Sigmoid colon (tissue), 7 donors: ENCODE measurements around the gene ADAMTS2. TPM values are rescaled to one million over a fixed set of nuclear protein-coding genes. Genes with fewer than 3 reads are reported as not detected.

Experiments
- DNase-seq: peaks from one replicate; pipeline ENCODE4 v3.0.0-alpha.2; 2019
- H3K27ac ChIP-seq, 4 donors: fragments of 200-600 bp; sonication (generic); one replicate each; pipeline ENCODE4 v1.5.1; 2016 to 2019; ENCODE audit warnings: mild to moderate bottlenecking in 1 of 4
- H3K27me3 ChIP-seq, 3 donors: fragments of 200-600 bp; sonication (generic); one replicate each; pipeline ENCODE4 v1.5.1; 2019; ENCODE audit warnings: mild to moderate bottlenecking in 1 of 3
- H3K36me3 ChIP-seq, 4 donors: fragments of 200-600 bp; sonication (generic); one replicate each; pipeline ENCODE4 v1.5.1; 2016 to 2019
- H3K4me1 ChIP-seq, 4 donors: fragments of 200-600 bp; sonication (generic); one replicate each; pipeline ENCODE4 v1.5.1; 2017 to 2019
- H3K4me3 ChIP-seq, 4 donors: fragments of 200-600 bp; sonication (generic); one replicate each; pipeline ENCODE4 v1.5.1; 2017 to 2019; ENCODE audit warnings: mild to moderate bottlenecking in 2 of 4, moderate library complexity in 1 of 4
- H3K9me3 ChIP-seq, 4 donors: fragments of 200-600 bp in 3 of 4; sonication (generic) in 3 of 4; one replicate each; pipeline versions ENCODE4 v1.5.1 to v1.6.1; 2013 to 2019
- EP300 ChIP-seq, 4 donors: sonication (generic); formaldehyde crosslinking; IDR thresholded peaks; one replicate each; pipeline ENCODE4 v1.6.1; 2017; ENCODE audit warnings: antibody characterized with exemption in 4 of 4
- POLR2A ChIP-seq, 2 donors: fragments of 450-650 bp; IDR thresholded peaks; one replicate each; pipeline ENCODE4 v1.6.1; 2016; ENCODE audit warnings: antibody characterized with exemption in 2 of 2, mild to moderate bottlenecking in 2 of 2, moderate library complexity in 2 of 2
- POLR2AphosphoS5 ChIP-seq, 4 donors: sonication (generic); formaldehyde crosslinking; IDR thresholded peaks; one replicate each; pipeline ENCODE4 v1.6.1; 2017; ENCODE audit warnings: antibody characterized with exemption in 4 of 4
- WGBS, 2 donors: extraction: QIAGEN DNeasy Blood & Tissue Kit; methylation state at CpG; one replicate each; pipeline ENCODE4 v1.1.7; 2013; 5-methylcytosine and 5-hydroxymethylcytosine counted together
- intact Hi-C: fragments of 100-400 bp; cut with DNase I; formaldehyde crosslinking; loops from one replicate; pipeline ENCODE4 v1.15.1; 2023
- polyA plus RNA-seq, 3 donors: library from polyadenylated mRNA; stranded (reverse); fragments of 200-250 nt; gene quantifications; one replicate each; pipeline ENCODE4 v1.2.3, GENCODE V29; 2013
- total RNA-seq, 4 donors: library from RNA; depleted of rRNA; stranded (reverse); fragments of >200 nt; gene quantifications; one replicate each; pipeline ENCODE4 v1.1.0, GENCODE V29; 2016
- TF ChIP-seq, protein P1 (sequence below), 4 experiments: fragments of 450-650 bp in 3 of 4; fragments of 200-600 bp in 1 of 4; IDR thresholded peaks; one replicate each; pipeline ENCODE4 v1.5.1; 2016 to 2019; ENCODE audit warnings: antibody characterized with exemption in 4 of 4, mild to moderate bottlenecking in 3 of 4, moderate library complexity in 2 of 4
- donor health status: healthy with polysubstance abuse.
- donor health status: Bipolar disorder and iron deficiency.
- donor health status: healthy.

ADAMTS2 gene
- total and polyA plus RNA-seq, 7 donors: 0.69 to 33.2 (median 9.2) TPM

DNA sequence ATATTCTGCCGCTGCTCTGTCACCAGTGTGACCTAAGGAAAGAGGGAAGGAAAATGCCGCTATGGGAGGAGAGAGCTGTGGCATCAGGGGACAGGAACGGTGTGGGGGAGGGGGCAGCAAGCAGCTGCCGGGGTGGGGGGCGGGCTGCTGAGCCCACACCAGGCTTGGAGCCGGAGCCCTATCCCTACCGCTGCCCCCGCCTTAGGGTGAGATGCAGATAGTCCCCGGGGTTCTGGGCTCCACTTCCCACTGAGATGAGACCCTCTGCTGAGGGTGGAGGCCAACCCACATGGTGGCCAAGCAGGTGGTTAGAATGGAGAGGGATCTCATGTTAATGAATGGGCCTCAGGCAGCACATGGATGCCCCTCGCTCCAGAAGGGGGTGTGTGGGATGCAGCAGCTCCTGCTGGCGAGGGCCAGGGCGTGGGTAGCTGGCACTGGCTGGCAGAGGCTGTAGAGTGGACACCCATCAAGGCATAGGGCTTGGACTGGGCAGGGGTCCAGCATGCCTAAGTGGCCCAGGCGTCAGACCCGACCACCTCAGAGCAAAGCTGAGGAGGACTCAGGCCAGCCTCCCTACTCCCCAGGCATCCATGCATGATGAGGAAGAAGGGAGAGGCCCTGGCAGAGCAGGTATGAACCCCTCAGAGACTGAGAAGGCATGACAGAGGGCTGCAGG, 153.6 kb downstream of the ADAMTS2 start:
- Histone ChIP-seq H3K27ac (no peak overlapping the region), H3K9me3 (no peaks in the 10 kb centered on the region), H3K4me1 (no peaks in the 10 kb centered on the region), H3K27me3 (no peaks in the 10 kb centered on the region), H3K4me3 (no peak overlapping the region), H3K36me3 (no peaks in the 10 kb centered on the region)
- TF ChIP-seq, protein P1, sequence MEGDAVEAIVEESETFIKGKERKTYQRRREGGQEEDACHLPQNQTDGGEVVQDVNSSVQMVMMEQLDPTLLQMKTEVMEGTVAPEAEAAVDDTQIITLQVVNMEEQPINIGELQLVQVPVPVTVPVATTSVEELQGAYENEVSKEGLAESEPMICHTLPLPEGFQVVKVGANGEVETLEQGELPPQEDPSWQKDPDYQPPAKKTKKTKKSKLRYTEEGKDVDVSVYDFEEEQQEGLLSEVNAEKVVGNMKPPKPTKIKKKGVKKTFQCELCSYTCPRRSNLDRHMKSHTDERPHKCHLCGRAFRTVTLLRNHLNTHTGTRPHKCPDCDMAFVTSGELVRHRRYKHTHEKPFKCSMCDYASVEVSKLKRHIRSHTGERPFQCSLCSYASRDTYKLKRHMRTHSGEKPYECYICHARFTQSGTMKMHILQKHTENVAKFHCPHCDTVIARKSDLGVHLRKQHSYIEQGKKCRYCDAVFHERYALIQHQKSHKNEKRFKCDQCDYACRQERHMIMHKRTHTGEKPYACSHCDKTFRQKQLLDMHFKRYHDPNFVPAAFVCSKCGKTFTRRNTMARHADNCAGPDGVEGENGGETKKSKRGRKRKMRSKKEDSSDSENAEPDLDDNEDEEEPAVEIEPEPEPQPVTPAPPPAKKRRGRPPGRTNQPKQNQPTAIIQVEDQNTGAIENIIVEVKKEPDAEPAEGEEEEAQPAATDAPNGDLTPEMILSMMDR (IDR thresholded peaks at IDR 0.05): no peak
- TF ChIP-seq EP300 (IDR thresholded peaks at IDR 0.05) (no peak), POLR2A (IDR thresholded peaks at IDR 0.05) (no peak), POLR2AphosphoS5 (IDR thresholded peaks at IDR 0.05) (no peak)
- intact Hi-C loops: no loop called here
- DNase-seq: peak; percentile 55
- 70 to 81% methylated on average over 14 of the region's 14 CpGs for WGBS, 2 donors

GRCh38 chr5:179190851-179191505, 154.3 kb downstream of the ADAMTS2 start:
- Histone ChIP-seq H3K27ac (no peak overlapping the region), H3K9me3 (no peaks in the 10 kb centered on the region), H3K4me3 (no peak overlapping the region), H3K27me3 (no peaks in the 10 kb centered on the region), H3K4me1 (no peaks in the 10 kb centered on the region), H3K36me3 (no peaks in the 10 kb centered on the region)
- intact Hi-C loops: no loop called here
- TF ChIP-seq POLR2A (IDR thresholded peaks at IDR 0.05) (no peak), EP300 (IDR thresholded peaks at IDR 0.05) (no peak)
- DNase-seq: peak; percentile 58
- 66 to 75% methylated on average over 26 of the region's 26 CpGs for WGBS, 2 donors

- intact Hi-C loops: no loop called here
- H3K27me3 ChIP-seq: no peaks in the 10 kb centered on the region
- 78 to 87% methylated on average over 9 of the region's 9 CpGs for WGBS, 2 donors
- H3K27ac ChIP-seq: no peak overlapping the region
- no peak for DNase-seq
- no peaks in the 10 kb centered on the region for H3K9me3 ChIP-seq
- H3K4me1 ChIP-seq: no peaks in the 10 kb centered on the region
- no peaks in the 10 kb centered on the region for H3K36me3 ChIP-seq
- TF ChIP-seq, protein P1 (IDR thresholded peaks at IDR 0.05): no peak
- no peak for TF ChIP-seq POLR2AphosphoS5 (IDR thresholded peaks at IDR 0.05)
- no peak for TF ChIP-seq POLR2A (IDR thresholded peaks at IDR 0.05)
- TF ChIP-seq EP300 (IDR thresholded peaks at IDR 0.05): no peak
- H3K4me3 ChIP-seq: no peak overlapping the region
Observed at GRCh38 chr5:179188636-179189035, 156.6 kb downstream of the ADAMTS2 start.

- no peaks in the 10 kb centered on the region for H3K36me3 ChIP-seq
- TF ChIP-seq POLR2A (IDR thresholded peaks at IDR 0.05) (no peak), EP300 (IDR thresholded peaks at IDR 0.05) (no peak), POLR2AphosphoS5 (IDR thresholded peaks at IDR 0.05) (no peak)
- TF ChIP-seq, protein P1 (IDR thresholded peaks at IDR 0.05): no peak
- intact Hi-C loops: no loop called here
- no peaks in the 10 kb centered on the region for H3K4me1 ChIP-seq
- no peak overlapping the region for H3K27ac ChIP-seq
- WGBS, 2 donors: 72 to 82% methylated on average over 13 of the region's 13 CpGs
- no peak for DNase-seq
- no peak overlapping the region for H3K4me3 ChIP-seq
- H3K27me3 ChIP-seq: no peaks in the 10 kb centered on the region
- no peaks in the 10 kb centered on the region for H3K9me3 ChIP-seq
Observed at GRCh38 chr5:179187681-179188575, 157.3 kb downstream of the ADAMTS2 start.

- Histone ChIP-seq H3K36me3 (no peaks in the 10 kb centered on the region), H3K4me3 (no peak overlapping the region), H3K9me3 (no peaks in the 10 kb centered on the region), H3K27ac (no peak overlapping the region), H3K27me3 (no peaks in the 10 kb centered on the region), H3K4me1 (no peaks in the 10 kb centered on the region)
- DNase-seq: no peak
- intact Hi-C loops: no loop called here
- WGBS, 2 donors: 66 to 77% methylated on average over 9 of the region's 9 CpGs
- TF ChIP-seq POLR2AphosphoS5 (IDR thresholded peaks at IDR 0.05) (no peak), POLR2A (IDR thresholded peaks at IDR 0.05) (no peak), EP300 (IDR thresholded peaks at IDR 0.05) (no peak)
- TF ChIP-seq, protein P1 (IDR thresholded peaks at IDR 0.05): no peak
Observed at GRCh38 chr5:179187229-179187678, 158.0 kb downstream of the ADAMTS2 start.
